ENCODE results near the gene AFAP1L2.

Gene AFAP1L2

GRCh38 chr10:114399576-114399975 is 4.7 kb downstream of the AFAP1L2 start:
- no peak overlapping the region for H3K4me3 ChIP-seq (ENCODE audit: low read depth in 1 of 2, low read length in 2 of 2)
- no peaks in the 10 kb centered on the region for H3K36me3 ChIP-seq (ENCODE audit: insufficient read depth, low read length)
- no peaks in the 10 kb centered on the region for H3K9me3 ChIP-seq (ENCODE audit: insufficient read depth, low read length, severe bottlenecking)
- H3K4me2 ChIP-seq (ENCODE audit: insufficient read depth, low read length) = no peak overlapping the region
- DNase-seq = no peak
- no peak overlapping the region for H3K9ac ChIP-seq (ENCODE audit: low read depth, low read length)
- no peaks in the 10 kb centered on the region for H3K79me2 ChIP-seq (ENCODE audit: insufficient read depth, low read length)
- H3K4me1 ChIP-seq (ENCODE audit: insufficient read depth, low read length) = no peaks in the 10 kb centered on the region
- no peak overlapping the region for H2AFZ ChIP-seq (ENCODE audit: low read depth, low read length)
- H3K27ac ChIP-seq (ENCODE audit: low read length) = no peak overlapping the region
- no peak for ATAC-seq (ENCODE audit: insufficient read depth, low read depth)
- TF ChIP-seq CTCF (IDR thresholded peaks at IDR 0.05; ENCODE audit: borderline replicate concordance, extremely low read depth, low read length, poor library complexity, severe bottlenecking) = no peak
- TF ChIP-seq EZH2 (IDR thresholded peaks at IDR 0.05; ENCODE audit: borderline replicate concordance, low read depth, low read length, severe bottlenecking) = no peak
- H3K27me3 ChIP-seq (ENCODE audit: insufficient read depth, low read length, poor library complexity) = peaks cover 32% of the 10 kb centered on the region
- no peaks in the 10 kb centered on the region for H4K20me1 ChIP-seq (ENCODE audit: insufficient read depth, low read length)

- no peak overlapping the region for H3K9ac ChIP-seq (ENCODE audit: low read depth, low read length)
- peaks cover 35% of the 10 kb centered on the region for H3K27me3 ChIP-seq (ENCODE audit: insufficient read depth, low read length, poor library complexity)
- TF ChIP-seq CTCF (IDR thresholded peaks at IDR 0.05; ENCODE audit: borderline replicate concordance, extremely low read depth, low read length, poor library complexity, severe bottlenecking) (no peak), EZH2 (IDR thresholded peaks at IDR 0.05; ENCODE audit: borderline replicate concordance, low read depth, low read length, severe bottlenecking) (no peak)
- H3K79me2 ChIP-seq (ENCODE audit: insufficient read depth, low read length) = no peaks in the 10 kb centered on the region
- no peak overlapping the region for H3K27ac ChIP-seq (ENCODE audit: low read length)
- no peak for DNase-seq
- H3K4me1 ChIP-seq (ENCODE audit: insufficient read depth, low read length) = no peaks in the 10 kb centered on the region
- ATAC-seq (ENCODE audit: insufficient read depth, low read depth) = no peak
- H2AFZ ChIP-seq (ENCODE audit: low read depth, low read length) = no peak overlapping the region
- H3K4me3 ChIP-seq (ENCODE audit: low read depth in 1 of 2, low read length in 2 of 2) = no peak overlapping the region
- no peaks in the 10 kb centered on the region for H3K36me3 ChIP-seq (ENCODE audit: insufficient read depth, low read length)
- no peaks in the 10 kb centered on the region for H3K9me3 ChIP-seq (ENCODE audit: insufficient read depth, low read length, severe bottlenecking)
- no peak overlapping the region for H3K4me2 ChIP-seq (ENCODE audit: insufficient read depth, low read length)
- no peaks in the 10 kb centered on the region for H4K20me1 ChIP-seq (ENCODE audit: insufficient read depth, low read length)
These were observed 5.5 kb downstream of the AFAP1L2 start for GRCh38 chr10:114398587-114399331.

- H4K20me1 ChIP-seq (ENCODE audit: insufficient read depth, low read length) = no peaks in the 10 kb centered on the region
- no peak overlapping the region for H3K4me2 ChIP-seq (ENCODE audit: insufficient read depth, low read length)
- no peaks in the 10 kb centered on the region for H3K36me3 ChIP-seq (ENCODE audit: insufficient read depth, low read length)
- no peaks in the 10 kb centered on the region for H3K9me3 ChIP-seq (ENCODE audit: insufficient read depth, low read length, severe bottlenecking)
- ATAC-seq (ENCODE audit: insufficient read depth, low read depth) (peak; percentile 81), DNase-seq (peak; percentile 23)
- no peaks in the 10 kb centered on the region for H3K4me1 ChIP-seq (ENCODE audit: insufficient read depth, low read length)
- TF ChIP-seq CTCF (IDR thresholded peaks at IDR 0.05; ENCODE audit: borderline replicate concordance, extremely low read depth, low read length, poor library complexity, severe bottlenecking) (peak; percentile 4), EZH2 (IDR thresholded peaks at IDR 0.05; ENCODE audit: borderline replicate concordance, low read depth, low read length, severe bottlenecking) (no peak)
- H3K4me3 ChIP-seq (ENCODE audit: low read depth in 1 of 2, low read length in 2 of 2) = no peak overlapping the region
- no peak overlapping the region for H2AFZ ChIP-seq (ENCODE audit: low read depth, low read length)
- no peak overlapping the region for H3K27ac ChIP-seq (ENCODE audit: low read length)
- H3K9ac ChIP-seq (ENCODE audit: low read depth, low read length) = no peak overlapping the region
- H3K79me2 ChIP-seq (ENCODE audit: insufficient read depth, low read length) = no peaks in the 10 kb centered on the region
- H3K27me3 ChIP-seq (ENCODE audit: insufficient read depth, low read length, poor library complexity) = peaks cover 44% of the 10 kb centered on the region
These were observed 6.6 kb downstream of the AFAP1L2 start for GRCh38 chr10:114397651-114398145.

All from DND-41 (cell line).